Neural progenitor cell (in vitro differentiated cells): ENCODE results near the gene ANXA2. TPM values are rescaled to one million over a fixed set of nuclear protein-coding genes. Genes with fewer than 3 reads are reported as not detected.

Experiments
- DNase-seq: peaks from one replicate; pipeline ENCODE4 v3.0.0-alpha.2; 2016; ENCODE audit warnings: low spot score
- H2AFZ ChIP-seq: fragments of 200-600 bp; sonication (generic); replicated peaks from 2 replicates; pipeline ENCODE4 v1.6.1; 2016; ENCODE audit warnings: antibody characterized with exemption
- H3F3A ChIP-seq: fragments of 200-600 bp; sonication (generic); 2 replicates; pipeline ENCODE4 v1.6.1; 2016; ENCODE audit warnings: antibody characterized with exemption, low read depth
- H3K27ac ChIP-seq: fragments of 200-600 bp; sonication (generic); 2 replicates; pipeline ENCODE4 v1.5.1; 2016; ENCODE audit warnings: mild to moderate bottlenecking
- H3K27me3 ChIP-seq: fragments of 200-600 bp; sonication (generic); 2 replicates; pipeline ENCODE4 v1.6.1; 2016; ENCODE audit warnings: mild to moderate bottlenecking, moderate library complexity
- H3K36me3 ChIP-seq: fragments of 200-600 bp; sonication (generic); 2 replicates; pipeline ENCODE4 v1.5.1; 2016
- H3K4me1 ChIP-seq: fragments of 200-600 bp; sonication (generic); 2 replicates; pipeline ENCODE4 v1.6.1; 2016; ENCODE audit warnings: mixed run types
- H3K4me2 ChIP-seq: fragments of 200-600 bp; sonication (generic); 2 replicates; pipeline ENCODE4 v1.6.1; 2016
- H3K4me3 ChIP-seq: fragments of 200-600 bp; sonication (generic); 2 replicates; pipeline ENCODE4 v1.5.1; 2016
- H3K79me2 ChIP-seq: fragments of 200-600 bp; sonication (generic); 2 replicates; pipeline ENCODE4 v1.6.1; 2016; ENCODE audit warnings: low read depth
- H3K9ac ChIP-seq: fragments of 200-600 bp; sonication (generic); 2 replicates; pipeline ENCODE4 v1.6.1; 2016
- H3K9me3 ChIP-seq: fragments of 200-600 bp; sonication (generic); 2 replicates; pipeline ENCODE4 v1.5.1; 2016; ENCODE audit warnings: low read depth
- H4K20me1 ChIP-seq: fragments of 200-600 bp; sonication (generic); 2 replicates; pipeline ENCODE4 v1.6.1; 2016; ENCODE audit warnings: low read depth
- H3K27ac Mint-ChIP-seq: 3 replicates; pipeline ENCODE4 v1.8.0; 2021; ENCODE audit warnings: mixed read lengths
- H3K27me3 Mint-ChIP-seq: 2 replicates; pipeline ENCODE4 v1.8.0; 2022; ENCODE audit warnings: low read depth, mild to moderate bottlenecking, inconsistent platforms, moderate library complexity, mixed read lengths; ENCODE audit not compliant: insufficient read depth
- H3K36me3 Mint-ChIP-seq: 3 replicates; pipeline ENCODE4 v1.8.0; 2021; ENCODE audit warnings: mixed read lengths
- H3K4me1 Mint-ChIP-seq: 3 replicates; pipeline ENCODE4 v1.8.0; 2021; ENCODE audit warnings: mixed read lengths
- H3K4me3 Mint-ChIP-seq: 3 replicates; pipeline ENCODE4 v1.8.0; 2021; ENCODE audit warnings: mild to moderate bottlenecking, moderate library complexity, mixed read lengths
- H3K9me3 Mint-ChIP-seq: 3 replicates; pipeline ENCODE4 v1.8.0; 2020; ENCODE audit warnings: mixed read lengths
- EZH2 ChIP-seq: fragments of 200-600 bp; sonication (generic); IDR thresholded peaks from 2 replicates; pipeline ENCODE4 v1.6.1; 2017; ENCODE audit warnings: antibody characterized with exemption, mild to moderate bottlenecking, moderate library complexity
- EZH2phosphoT487 ChIP-seq: fragments of 200-600 bp; sonication (generic); IDR thresholded peaks from 2 replicates; pipeline ENCODE4 v1.6.1; 2017; ENCODE audit warnings: antibody characterized with exemption
- total RNA-seq: library from RNA; depleted of rRNA; stranded (reverse); fragments of >200 nt; gene quantifications from 2 replicates; pipeline ENCODE4 v1.2.3, GENCODE V29; 2015; ENCODE audit warnings: low replicate concordance
- TF ChIP-seq, protein P1 (sequence below): fragments of 200-600 bp; sonication (generic); IDR thresholded peaks from 2 replicates; pipeline ENCODE4 v1.5.1; 2017; ENCODE audit warnings: antibody characterized with exemption, mild to moderate bottlenecking

The ANXA2 gene
- total RNA-seq, 1 donor from 2014 or later = 20.1 TPM

DNA sequence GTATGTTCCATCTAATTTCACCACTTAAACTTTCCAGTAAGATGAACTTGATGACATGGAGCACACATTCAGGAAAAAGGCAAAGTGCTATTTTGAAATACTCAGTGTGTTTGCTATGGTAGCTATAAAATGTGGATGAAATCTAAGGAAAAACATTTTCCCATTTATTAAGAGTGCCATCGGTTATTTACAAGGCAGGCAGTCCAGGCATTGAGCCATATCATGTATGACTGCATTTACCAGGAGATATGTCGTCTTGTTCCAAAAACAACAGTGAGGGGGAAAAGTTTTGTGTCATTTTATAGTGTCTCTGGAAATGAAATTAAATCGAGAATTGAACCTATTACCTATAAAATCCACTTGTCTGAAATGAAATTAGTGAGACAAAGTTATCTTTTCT is 13.7 kb downstream of the ANXA2 start:
- H3K4me1 ChIP-seq = peaks cover 10% of the 10 kb centered on the region
- H3K36me3 Mint-ChIP-seq = peaks cover 32% of the 10 kb centered on the region
- no peaks in the 10 kb centered on the region for H3F3A ChIP-seq
- TF ChIP-seq EZH2 (no peak), EZH2phosphoT487 (no peak)
- TF ChIP-seq, protein P1, sequence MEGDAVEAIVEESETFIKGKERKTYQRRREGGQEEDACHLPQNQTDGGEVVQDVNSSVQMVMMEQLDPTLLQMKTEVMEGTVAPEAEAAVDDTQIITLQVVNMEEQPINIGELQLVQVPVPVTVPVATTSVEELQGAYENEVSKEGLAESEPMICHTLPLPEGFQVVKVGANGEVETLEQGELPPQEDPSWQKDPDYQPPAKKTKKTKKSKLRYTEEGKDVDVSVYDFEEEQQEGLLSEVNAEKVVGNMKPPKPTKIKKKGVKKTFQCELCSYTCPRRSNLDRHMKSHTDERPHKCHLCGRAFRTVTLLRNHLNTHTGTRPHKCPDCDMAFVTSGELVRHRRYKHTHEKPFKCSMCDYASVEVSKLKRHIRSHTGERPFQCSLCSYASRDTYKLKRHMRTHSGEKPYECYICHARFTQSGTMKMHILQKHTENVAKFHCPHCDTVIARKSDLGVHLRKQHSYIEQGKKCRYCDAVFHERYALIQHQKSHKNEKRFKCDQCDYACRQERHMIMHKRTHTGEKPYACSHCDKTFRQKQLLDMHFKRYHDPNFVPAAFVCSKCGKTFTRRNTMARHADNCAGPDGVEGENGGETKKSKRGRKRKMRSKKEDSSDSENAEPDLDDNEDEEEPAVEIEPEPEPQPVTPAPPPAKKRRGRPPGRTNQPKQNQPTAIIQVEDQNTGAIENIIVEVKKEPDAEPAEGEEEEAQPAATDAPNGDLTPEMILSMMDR = no peak
- peaks cover 14% of the 10 kb centered on the region for H3K4me1 Mint-ChIP-seq
- no peak overlapping the region for H3K27ac ChIP-seq
- H4K20me1 ChIP-seq = peaks cover 1% of the 10 kb centered on the region
- H3K4me3 ChIP-seq = no peak overlapping the region
- H3K4me2 ChIP-seq = no peak overlapping the region
- peaks cover 2% of the 10 kb centered on the region for H3K27me3 Mint-ChIP-seq
- no peak overlapping the region for H3K4me3 Mint-ChIP-seq
- no peak for DNase-seq
- H3K9me3 ChIP-seq = no peaks in the 10 kb centered on the region
- H3K36me3 ChIP-seq = no peaks in the 10 kb centered on the region
- H3K27me3 ChIP-seq = peaks cover 70% of the 10 kb centered on the region
- no peak overlapping the region for H3K27ac Mint-ChIP-seq
- H2AFZ ChIP-seq = no peak overlapping the region
- no peak overlapping the region for H3K9ac ChIP-seq
- no peaks in the 10 kb centered on the region for H3K79me2 ChIP-seq
- H3K9me3 Mint-ChIP-seq = peaks cover 12% of the 10 kb centered on the region

DNA sequence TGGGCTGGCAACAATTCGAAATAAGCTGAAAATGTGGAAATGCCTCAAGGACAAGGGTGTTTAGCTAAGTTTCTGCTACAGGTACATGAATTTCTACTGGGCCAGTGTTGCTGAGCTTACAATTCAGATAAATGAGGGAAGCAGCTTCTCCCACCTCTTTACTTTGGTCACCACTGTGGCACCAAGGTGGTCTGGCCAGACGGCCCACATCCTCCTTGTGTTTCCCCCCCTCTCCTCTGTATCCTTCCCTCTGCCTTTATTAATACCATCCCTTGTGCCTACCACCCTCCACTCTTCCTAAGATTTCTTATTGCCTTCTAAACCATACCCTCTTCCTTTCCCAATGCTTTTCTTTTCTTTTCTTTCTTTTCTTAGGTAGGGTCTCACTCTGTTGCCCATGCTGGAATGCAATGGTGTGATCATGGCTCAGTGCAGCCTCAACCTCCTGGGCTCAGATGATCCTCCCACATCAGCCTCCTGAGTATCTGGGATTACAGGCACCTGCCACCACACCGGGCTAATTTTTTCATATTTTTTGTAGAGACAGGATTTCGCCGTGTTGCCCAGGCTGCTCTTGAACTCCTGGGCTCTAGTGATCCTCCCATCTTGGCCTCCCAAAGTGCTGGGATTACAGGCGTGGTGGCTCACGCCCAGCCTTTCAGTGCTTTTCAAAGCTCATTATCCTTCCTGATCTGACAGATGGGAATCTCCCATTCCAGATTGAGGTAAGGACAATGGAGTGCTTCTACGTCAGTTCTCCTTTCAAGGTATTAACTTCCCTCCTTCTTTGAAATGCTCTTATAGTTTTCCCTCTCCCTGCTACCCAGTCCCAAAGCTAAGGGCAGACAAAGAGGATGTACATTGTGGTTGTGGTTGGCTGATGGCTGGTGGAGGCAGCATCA is 14.8 kb downstream of the ANXA2 start:
- no peak overlapping the region for H2AFZ ChIP-seq
- peaks cover 10% of the 10 kb centered on the region for H3K4me1 ChIP-seq
- H3K36me3 ChIP-seq = no peaks in the 10 kb centered on the region
- peaks cover 59% of the 10 kb centered on the region for H3K27me3 ChIP-seq
- Mint-ChIP-seq H3K4me3 (no peak overlapping the region), H3K27me3 (peaks cover 2% of the 10 kb centered on the region), H3K9me3 (peaks cover 12% of the 10 kb centered on the region), H3K36me3 (peaks cover 32% of the 10 kb centered on the region), H3K4me1 (peaks cover 14% of the 10 kb centered on the region), H3K27ac (no peak overlapping the region)
- no peaks in the 10 kb centered on the region for H3F3A ChIP-seq
- H3K79me2 ChIP-seq = no peaks in the 10 kb centered on the region
- no peak overlapping the region for H3K4me3 ChIP-seq
- H3K9me3 ChIP-seq = no peaks in the 10 kb centered on the region
- no peak overlapping the region for H3K27ac ChIP-seq
- no peaks in the 10 kb centered on the region for H4K20me1 ChIP-seq
- TF ChIP-seq EZH2phosphoT487 = no peak
- TF ChIP-seq EZH2 = no peak
- H3K4me2 ChIP-seq = no peak overlapping the region
- no peak for DNase-seq
- no peak overlapping the region for H3K9ac ChIP-seq

DNA sequence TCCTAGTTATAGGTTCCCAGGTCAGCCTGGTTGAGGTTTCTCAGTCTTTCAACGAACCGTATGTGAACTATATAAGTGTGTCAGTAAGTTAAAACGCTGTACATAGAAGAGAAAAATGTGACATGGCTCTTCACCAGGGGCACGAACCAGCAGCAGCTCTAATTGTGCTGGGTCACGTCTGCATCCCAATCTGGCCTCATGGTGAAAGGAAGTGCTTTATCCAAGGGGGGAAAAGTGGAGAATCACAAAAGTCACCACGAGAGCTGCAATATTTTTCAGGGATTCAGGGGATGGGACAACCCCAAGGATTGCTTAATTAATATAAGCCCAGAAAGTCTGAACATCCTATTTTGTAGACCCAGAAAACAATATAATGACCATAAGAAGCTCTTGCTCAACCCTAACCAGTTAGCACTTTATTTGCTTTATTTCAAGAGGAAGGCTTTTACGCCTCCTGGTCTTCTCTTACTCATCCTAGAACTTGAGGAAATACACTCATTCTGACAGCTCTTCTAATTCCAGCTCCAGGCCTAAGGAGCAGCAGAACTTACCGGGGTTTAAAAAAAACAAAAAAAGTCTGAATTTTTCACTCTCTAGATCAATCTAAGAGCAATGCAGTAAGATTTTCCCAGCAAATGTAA is 16.5 kb downstream of the ANXA2 start:
- Histone ChIP-seq H3F3A (no peaks in the 10 kb centered on the region), H3K36me3 (no peaks in the 10 kb centered on the region), H4K20me1 (no peaks in the 10 kb centered on the region), H3K4me2 (no peak overlapping the region), H3K4me3 (no peak overlapping the region), H3K9me3 (no peaks in the 10 kb centered on the region), H2AFZ (no peak overlapping the region), H3K27ac (no peak overlapping the region), H3K79me2 (no peaks in the 10 kb centered on the region), H3K27me3 (peaks cover 42% of the 10 kb centered on the region), H3K9ac (no peak overlapping the region), H3K4me1 (peaks cover 10% of the 10 kb centered on the region)
- H3K9me3 Mint-ChIP-seq = no peaks in the 10 kb centered on the region
- H3K4me1 Mint-ChIP-seq = peaks cover 24% of the 10 kb centered on the region
- H3K4me3 Mint-ChIP-seq = no peak overlapping the region
- DNase-seq = no peak
- peak overlapping the region; percentile 62 for H3K27ac Mint-ChIP-seq
- TF ChIP-seq EZH2 (no peak), EZH2phosphoT487 (no peak)
- TF ChIP-seq, protein P1 = no peak
- peaks cover 21% of the 10 kb centered on the region for H3K36me3 Mint-ChIP-seq
- peaks cover 2% of the 10 kb centered on the region for H3K27me3 Mint-ChIP-seq
